Gastroesophageal sphincter (tissue), 3 donors: Measurements from ENCODE around the gene CDK17.

Experiments used
- POLR2A ChIP-seq, 2 donors: fragments of 450-650 bp; IDR thresholded peaks; one replicate each; pipeline ENCODE4 v1.6.1; 2017; ENCODE audit warnings: antibody characterized with exemption in 2 of 2, mild to moderate bottlenecking in 2 of 2, moderate library complexity in 1 of 2
- TF ChIP-seq, protein P1 (sequence below), 4 experiments: fragments of 200-600 bp in 2 of 4; fragments of 450-650 bp in 2 of 4; sonication (generic) in 1 of 4; IDR thresholded peaks; one replicate each; pipeline ENCODE4 v1.5.1; 2017 to 2019; ENCODE audit warnings: antibody characterized with exemption in 4 of 4, mild to moderate bottlenecking in 2 of 4, moderate library complexity in 2 of 4

DNA sequence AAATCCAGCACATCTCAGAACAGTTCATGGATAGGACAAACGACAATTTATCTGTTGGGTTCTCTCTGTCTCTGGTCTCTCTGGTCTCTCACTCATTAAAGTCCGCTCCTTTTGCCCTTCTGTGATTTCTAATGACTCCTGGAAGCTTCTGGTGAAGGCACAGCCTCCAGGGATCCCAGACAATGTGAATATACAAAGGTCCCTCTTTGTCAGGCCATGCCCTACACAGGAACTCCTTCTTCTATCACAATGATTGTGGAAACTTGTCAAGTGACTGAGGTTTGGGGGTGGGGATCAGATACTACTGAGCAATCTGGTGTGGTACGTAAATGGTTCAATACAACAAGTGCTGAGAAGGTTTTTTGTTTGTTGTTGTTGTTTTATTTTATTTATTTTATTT, 42.7 kb upstream of the CDK17 start:
- TF ChIP-seq, protein P1, sequence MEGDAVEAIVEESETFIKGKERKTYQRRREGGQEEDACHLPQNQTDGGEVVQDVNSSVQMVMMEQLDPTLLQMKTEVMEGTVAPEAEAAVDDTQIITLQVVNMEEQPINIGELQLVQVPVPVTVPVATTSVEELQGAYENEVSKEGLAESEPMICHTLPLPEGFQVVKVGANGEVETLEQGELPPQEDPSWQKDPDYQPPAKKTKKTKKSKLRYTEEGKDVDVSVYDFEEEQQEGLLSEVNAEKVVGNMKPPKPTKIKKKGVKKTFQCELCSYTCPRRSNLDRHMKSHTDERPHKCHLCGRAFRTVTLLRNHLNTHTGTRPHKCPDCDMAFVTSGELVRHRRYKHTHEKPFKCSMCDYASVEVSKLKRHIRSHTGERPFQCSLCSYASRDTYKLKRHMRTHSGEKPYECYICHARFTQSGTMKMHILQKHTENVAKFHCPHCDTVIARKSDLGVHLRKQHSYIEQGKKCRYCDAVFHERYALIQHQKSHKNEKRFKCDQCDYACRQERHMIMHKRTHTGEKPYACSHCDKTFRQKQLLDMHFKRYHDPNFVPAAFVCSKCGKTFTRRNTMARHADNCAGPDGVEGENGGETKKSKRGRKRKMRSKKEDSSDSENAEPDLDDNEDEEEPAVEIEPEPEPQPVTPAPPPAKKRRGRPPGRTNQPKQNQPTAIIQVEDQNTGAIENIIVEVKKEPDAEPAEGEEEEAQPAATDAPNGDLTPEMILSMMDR (IDR thresholded peaks at IDR 0.05) = no peak
- no peak for TF ChIP-seq POLR2A (IDR thresholded peaks at IDR 0.05)
